Lower lobe of right lung (tissue), 2 donors: Measurements from ENCODE around the gene DACT2. TPM values are rescaled to one million over a fixed set of nuclear protein-coding genes. Genes with fewer than 3 reads are reported as not detected.

Source experiments
- ATAC-seq, 2 donors: fragments of 200-7000 bp; cut with Tn5 transposase; one replicate each; pipeline ENCODE4 v1.9.1; 2020 to 2022; ENCODE audit warnings: mild to moderate bottlenecking in 2 of 2, moderate library complexity in 2 of 2
- DNase-seq: peaks from one replicate; pipeline ENCODE4 v3.0.0-alpha.2; 2020
- H3K27ac ChIP-seq: fragments of 200-600 bp; one replicate; pipeline ENCODE4 v1.8.0; 2022
- H3K27me3 ChIP-seq: fragments of 200-600 bp; one replicate; pipeline ENCODE4 v1.8.0; 2022; ENCODE audit warnings: low read depth
- H3K36me3 ChIP-seq: fragments of 200-600 bp; one replicate; pipeline ENCODE4 v1.8.0; 2022; ENCODE audit warnings: mild to moderate bottlenecking
- H3K4me1 ChIP-seq: fragments of 200-600 bp; one replicate; pipeline ENCODE4 v1.8.0; 2022
- H3K4me3 ChIP-seq: fragments of 200-600 bp; one replicate; pipeline ENCODE4 v1.8.0; 2022; ENCODE audit warnings: mild to moderate bottlenecking
- H3K9me3 ChIP-seq: fragments of 200-600 bp; one replicate; pipeline ENCODE4 v1.8.0; 2022
- intact Hi-C: fragments of 100-400 bp; cut with DNase I; formaldehyde crosslinking; loops from one replicate; pipeline ENCODE4 v1.11.0; 2022
- total RNA-seq: library from RNA; stranded (reverse); fragmentation: NEBNext Ultra II Directional; extraction: Animal tissue kit (Norgen Biotek cat#: 25700); gene quantifications from one replicate; pipeline ENCODE4 v1.2.1, GENCODE V29; 2021
- TF ChIP-seq, protein P1 (sequence below): fragments of 200-600 bp; IDR thresholded peaks from one replicate; pipeline ENCODE4 v1.8.0; 2022; ENCODE audit warnings: antibody characterized with exemption, mild to moderate bottlenecking
- donor health status: DM: no; HTN: yes; CAD: no; lungs with severe emphysema.

The DACT2 gene
- total RNA-seq, 1 donor from 2014 or later: 2.4 TPM

DNA sequence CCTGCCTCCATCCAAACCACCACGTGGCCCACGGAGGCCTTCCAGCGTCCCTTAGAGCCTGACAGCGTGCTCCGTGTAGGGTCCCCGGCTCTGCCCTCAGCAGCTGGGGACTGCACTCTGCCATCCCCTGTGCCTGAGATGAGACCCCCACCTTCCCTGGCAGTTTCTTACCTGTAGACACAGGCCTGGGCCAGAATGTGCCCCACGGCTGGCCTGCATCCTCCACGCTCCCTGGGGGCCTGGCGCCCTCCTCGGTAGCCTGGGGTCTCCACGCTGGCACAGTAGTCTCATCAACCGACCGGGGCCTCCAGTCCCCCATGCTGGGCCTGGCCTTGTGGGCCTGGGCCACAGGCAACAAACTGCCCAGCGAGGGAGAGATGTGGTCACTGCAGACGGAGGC lies 9.6 kb downstream of the DACT2 start:
- intact Hi-C loops: no loop called here
- Histone ChIP-seq H3K4me3 (no peak overlapping the region), H3K27ac (no peak overlapping the region), H3K4me1 (no peaks in the 10 kb centered on the region), H3K27me3 (no peaks in the 10 kb centered on the region), H3K9me3 (no peaks in the 10 kb centered on the region), H3K36me3 (no peaks in the 10 kb centered on the region)
- no peak for ATAC-seq
- DNase-seq: no peak
- TF ChIP-seq, protein P1, sequence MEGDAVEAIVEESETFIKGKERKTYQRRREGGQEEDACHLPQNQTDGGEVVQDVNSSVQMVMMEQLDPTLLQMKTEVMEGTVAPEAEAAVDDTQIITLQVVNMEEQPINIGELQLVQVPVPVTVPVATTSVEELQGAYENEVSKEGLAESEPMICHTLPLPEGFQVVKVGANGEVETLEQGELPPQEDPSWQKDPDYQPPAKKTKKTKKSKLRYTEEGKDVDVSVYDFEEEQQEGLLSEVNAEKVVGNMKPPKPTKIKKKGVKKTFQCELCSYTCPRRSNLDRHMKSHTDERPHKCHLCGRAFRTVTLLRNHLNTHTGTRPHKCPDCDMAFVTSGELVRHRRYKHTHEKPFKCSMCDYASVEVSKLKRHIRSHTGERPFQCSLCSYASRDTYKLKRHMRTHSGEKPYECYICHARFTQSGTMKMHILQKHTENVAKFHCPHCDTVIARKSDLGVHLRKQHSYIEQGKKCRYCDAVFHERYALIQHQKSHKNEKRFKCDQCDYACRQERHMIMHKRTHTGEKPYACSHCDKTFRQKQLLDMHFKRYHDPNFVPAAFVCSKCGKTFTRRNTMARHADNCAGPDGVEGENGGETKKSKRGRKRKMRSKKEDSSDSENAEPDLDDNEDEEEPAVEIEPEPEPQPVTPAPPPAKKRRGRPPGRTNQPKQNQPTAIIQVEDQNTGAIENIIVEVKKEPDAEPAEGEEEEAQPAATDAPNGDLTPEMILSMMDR: no peak

- TF ChIP-seq, protein P1: no peak
- no peaks in the 10 kb centered on the region for H3K27me3 ChIP-seq
- no peaks in the 10 kb centered on the region for H3K36me3 ChIP-seq
- intact Hi-C loops: no loop called here
- no peak overlapping the region for H3K4me3 ChIP-seq
- ATAC-seq: no peak
- H3K9me3 ChIP-seq: no peaks in the 10 kb centered on the region
- no peak for DNase-seq
- H3K4me1 ChIP-seq: no peaks in the 10 kb centered on the region
- no peak overlapping the region for H3K27ac ChIP-seq
These were observed 10.4 kb downstream of the DACT2 start for GRCh38 chr6:168309183-168309582.

DNA sequence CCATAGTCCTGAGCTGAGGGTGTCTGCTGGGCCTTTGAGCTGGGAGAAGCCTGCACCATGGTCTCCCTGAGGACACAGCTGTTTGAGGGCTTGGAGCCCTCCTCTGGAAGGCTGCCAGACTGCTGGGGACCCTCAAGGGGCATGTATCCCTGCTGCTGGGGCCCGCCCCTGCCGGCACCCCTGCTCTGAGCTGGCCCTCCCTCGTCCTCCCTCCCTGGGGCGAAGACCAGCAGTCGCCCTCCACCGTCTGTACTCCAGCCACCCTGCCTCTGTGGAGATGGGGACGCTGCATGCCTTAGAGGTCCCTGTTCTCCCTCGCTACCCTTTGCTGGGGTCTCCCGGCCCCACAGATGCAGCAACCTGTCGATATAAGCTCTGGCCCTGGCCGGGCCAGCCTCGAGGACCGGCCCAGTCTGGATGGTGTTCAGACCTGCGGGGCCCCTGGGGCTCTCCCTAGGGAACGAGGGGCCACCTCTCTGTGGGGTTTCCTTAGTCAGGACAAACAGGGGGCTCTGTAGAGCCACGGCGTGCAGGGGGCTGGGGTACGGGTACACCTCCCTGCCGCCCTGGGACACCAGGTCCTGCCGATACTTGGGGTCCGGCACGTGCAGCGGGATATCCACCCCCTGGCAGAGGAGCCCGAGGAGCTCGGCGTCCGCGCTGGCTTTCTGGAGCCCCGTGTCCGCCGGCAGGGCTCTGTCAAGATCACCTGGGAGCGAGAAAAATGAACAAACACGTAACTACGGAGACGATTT lies 11.0 kb downstream of the DACT2 start:
- no peak overlapping the region for H3K4me3 ChIP-seq
- no peaks in the 10 kb centered on the region for H3K9me3 ChIP-seq
- no peaks in the 10 kb centered on the region for H3K27me3 ChIP-seq
- H3K4me1 ChIP-seq: no peaks in the 10 kb centered on the region
- no peaks in the 10 kb centered on the region for H3K36me3 ChIP-seq
- no peak overlapping the region for H3K27ac ChIP-seq
- TF ChIP-seq, protein P1: no peak
- intact Hi-C loops: no loop called here
- no peak for DNase-seq
- ATAC-seq: no peak

DNA sequence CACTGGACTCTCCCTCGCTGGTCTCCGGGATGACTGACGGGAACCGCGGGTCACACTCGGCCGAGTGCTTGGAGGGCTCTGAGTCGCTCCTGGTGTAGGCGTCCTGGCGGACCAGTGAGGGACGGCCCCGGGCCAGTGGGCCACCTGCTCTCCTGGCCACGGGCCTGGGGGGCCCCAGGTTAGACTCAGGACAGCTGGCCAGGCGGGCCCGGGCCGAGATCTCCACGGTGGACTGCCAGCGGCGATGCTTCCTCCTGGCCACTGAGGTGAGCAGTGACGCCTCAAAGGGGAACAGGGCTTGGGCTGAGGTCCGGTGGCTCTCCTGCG lies 11.9 kb downstream of the DACT2 start:
- no peak for ATAC-seq
- intact Hi-C loops: no loop called here
- Histone ChIP-seq H3K9me3 (no peaks in the 10 kb centered on the region), H3K27me3 (no peaks in the 10 kb centered on the region), H3K4me1 (no peaks in the 10 kb centered on the region), H3K27ac (no peak overlapping the region), H3K4me3 (no peak overlapping the region), H3K36me3 (no peaks in the 10 kb centered on the region)
- TF ChIP-seq, protein P1: no peak
- DNase-seq: no peak

DNA sequence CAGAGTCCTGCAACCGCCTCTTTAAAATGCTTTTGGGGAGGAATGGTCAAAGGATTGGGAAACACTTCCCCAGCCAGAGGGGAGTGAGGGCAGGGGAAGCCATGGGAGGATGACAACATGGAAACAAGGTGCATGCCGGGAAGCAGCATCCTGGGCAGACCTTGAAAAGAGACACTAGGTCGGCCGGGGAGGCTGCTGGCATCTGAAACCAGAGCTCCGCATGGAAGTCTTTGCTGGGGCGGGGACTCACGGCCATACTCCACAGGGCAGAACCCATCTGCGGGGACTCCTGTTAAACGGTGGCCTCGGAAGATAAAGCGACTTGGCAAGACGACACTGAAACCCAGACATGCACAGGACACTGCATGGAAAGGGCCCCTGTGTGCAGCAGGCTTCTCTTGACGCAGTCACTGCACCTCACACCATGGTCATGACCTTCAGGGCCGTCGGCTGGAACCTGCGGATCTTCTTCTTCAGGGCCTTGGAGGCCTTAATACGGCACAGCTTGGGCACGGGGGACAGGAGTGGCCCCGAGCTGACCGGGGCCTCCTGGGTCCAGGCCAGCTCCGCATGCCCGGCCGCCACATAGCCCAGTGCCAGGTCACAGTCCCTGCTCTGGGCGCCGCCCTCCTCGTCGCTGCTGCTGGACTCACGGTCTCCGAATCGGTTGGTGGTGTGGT lies 12.4 kb downstream of the DACT2 start:
- no peak overlapping the region for H3K4me3 ChIP-seq
- DNase-seq (no peak), ATAC-seq (no peak)
- intact Hi-C loops: no loop called here
- no peaks in the 10 kb centered on the region for H3K36me3 ChIP-seq
- no peaks in the 10 kb centered on the region for H3K4me1 ChIP-seq
- H3K27me3 ChIP-seq: no peaks in the 10 kb centered on the region
- H3K27ac ChIP-seq: no peak overlapping the region
- H3K9me3 ChIP-seq: no peaks in the 10 kb centered on the region
- TF ChIP-seq, protein P1: no peak
